ENCODE data around the gene CYCS.

GRCh38 chr7:25132430-25132829 is 7.4 kb upstream of the CYCS start:
- TF ChIP-seq POLR2A (IDR thresholded peaks at IDR 0.05) (no peak), CTCF (IDR thresholded peaks at IDR 0.05 in 4 of 5, conservative IDR thresholded peaks at IDR 0.05 in 1 of 5) (no peak)

Measured in gastrocnemius medialis (tissue), 4 donors.